NCI-H2196 treated with DMSO at 0.1 percent for 48 hours (cell line): ENCODE measurements around the gene JAK1.

Experiments
- DNase-seq: peaks from one replicate; lab custom pipeline; 2025; ENCODE audit not compliant: unreplicated experiment; lab: John Stamatoyannopoulos, UW

Gene JAK1

DNA sequence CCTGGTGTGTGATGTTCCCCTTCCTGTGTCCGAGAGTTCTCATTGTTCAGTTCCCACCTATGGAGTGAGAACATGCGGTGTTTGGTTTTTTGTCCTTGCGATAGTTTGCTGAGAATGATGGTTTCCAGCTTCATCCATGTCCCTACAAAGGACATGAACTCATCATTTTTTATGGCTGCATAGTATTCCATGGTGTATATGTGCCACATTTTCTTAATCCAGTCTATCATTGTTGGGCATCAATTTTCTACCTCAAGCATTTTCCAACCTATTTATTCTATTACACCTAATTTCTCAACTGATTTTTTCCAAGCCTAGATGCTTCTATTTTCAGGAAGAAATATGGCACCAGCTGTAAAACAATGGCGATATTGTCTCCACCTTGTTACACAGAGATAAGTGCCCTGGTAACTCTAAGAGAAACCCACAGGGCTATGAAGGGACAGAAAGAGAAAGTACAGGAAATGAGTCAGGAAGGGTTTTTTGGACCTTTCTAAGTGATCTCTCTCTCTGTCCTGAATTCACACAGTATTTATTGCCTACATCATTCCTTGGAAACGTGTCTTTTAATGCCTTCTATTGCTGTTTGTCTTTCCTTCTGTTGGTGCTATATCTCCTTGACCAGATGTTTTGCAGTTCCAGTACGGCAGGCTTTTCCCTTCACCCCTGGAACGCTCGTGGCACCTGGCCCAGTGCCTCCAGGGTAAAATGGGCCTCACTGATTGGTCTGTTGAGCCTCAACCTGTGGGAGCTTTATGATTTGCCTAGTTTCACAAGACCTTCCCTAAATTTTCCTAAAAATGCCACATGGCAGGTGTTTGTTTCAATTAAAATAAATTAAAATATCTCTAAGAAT lies 14.6 kb upstream of the JAK1 start:
- no peak for DNase-seq

DNA sequence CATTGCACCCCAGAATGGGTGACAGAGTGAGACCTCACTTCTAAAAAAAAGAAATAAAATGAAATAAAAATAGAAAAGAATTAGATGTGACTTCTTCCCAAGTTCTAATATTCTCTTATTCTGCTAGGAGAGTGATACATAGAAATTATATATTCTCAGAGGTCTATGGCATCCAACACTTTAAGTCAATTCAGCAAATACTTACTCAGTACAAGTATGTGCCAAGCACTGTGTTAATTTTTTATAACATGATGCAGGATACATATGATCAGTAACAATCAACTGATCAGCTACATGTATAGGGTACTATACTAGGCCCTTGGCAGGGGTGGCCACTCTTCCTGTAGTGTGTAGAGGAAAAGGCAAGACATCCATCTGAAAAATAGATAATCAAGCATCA lies 13.0 kb upstream of the JAK1 start:
- DNase-seq = no peak

DNA sequence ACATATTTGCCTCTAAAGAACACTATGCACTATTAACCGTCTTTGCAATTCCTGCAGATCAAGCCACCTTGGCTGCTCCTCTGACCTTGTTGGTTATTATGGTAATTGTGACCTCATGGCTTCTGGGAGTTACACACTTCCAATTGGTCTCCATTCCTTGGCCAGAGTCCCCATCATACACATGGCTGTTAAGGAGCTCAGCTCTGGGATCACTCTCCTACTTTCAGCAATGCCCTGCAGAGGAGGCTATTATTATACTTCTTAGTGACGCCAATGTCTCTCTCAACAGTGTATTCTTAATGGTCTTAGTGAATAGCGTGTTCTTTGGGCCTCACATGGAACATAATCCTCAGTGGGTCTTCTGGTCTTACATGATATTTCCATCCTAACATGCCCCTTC lies 10.0 kb upstream of the JAK1 start:
- no peak for DNase-seq

DNA sequence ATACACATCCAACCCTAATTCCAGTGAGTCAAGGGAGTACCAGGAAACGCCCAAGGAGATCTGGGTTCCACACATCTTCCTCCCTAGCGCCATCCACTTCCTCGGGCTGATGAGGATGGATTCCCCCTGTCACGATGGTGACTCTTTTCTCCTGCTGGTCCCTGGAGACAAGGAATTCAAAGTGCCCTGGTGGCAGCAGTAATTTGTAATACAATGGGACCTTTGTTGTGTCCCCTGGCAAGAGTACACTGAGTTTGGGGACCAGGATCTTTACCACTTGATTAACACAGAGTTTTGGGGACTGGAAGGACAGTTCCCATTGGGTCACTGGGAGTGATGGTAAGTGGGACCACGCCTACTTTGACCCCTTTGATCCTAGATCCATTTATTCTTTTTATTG lies 9.4 kb upstream of the JAK1 start:
- no peak for DNase-seq

DNA sequence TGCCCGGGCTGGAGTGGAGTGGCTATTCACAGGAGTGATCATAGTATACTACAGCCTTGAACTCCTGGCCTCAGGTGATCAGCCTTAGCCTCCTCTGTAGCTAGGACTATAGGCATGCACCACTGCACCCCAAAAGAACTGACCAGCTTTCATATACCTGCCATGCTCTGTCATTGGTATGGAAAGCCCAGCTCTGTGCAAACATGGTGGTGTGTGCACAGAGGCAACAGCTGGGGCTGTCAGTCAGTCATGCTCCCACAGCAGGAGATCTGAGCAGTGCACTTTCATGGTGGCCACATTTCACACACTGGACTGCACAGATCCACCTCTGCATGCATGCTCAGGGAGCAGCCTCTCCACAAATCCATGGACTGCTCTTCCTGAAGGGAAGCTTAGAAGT lies 8.8 kb upstream of the JAK1 start:
- no peak for DNase-seq

DNA sequence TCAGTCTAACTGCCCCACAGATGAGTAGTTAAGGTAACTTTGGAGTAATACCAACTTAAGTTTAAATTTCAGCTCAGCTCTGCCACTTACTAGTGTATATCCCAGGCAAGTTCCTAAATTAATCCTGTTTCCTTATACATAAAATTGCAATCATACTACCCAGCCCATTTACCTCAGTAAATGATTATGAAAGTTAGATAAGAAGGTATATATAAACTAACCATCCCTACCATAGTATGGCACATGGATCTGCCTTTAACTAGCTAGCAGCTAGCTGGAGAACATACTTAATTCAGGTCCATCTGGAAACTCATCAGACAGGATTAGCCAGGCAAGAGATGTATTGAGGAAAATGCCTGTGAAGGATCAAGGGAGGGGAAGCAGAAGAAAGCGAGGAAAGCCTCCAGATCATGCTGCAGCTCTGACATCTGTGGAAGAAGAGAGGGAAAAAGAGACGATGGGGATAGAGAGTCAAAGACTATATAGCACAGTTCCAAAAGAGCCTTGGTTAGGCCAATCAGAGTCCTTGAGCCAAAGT lies 8.0 kb upstream of the JAK1 start:
- no peak for DNase-seq

DNA sequence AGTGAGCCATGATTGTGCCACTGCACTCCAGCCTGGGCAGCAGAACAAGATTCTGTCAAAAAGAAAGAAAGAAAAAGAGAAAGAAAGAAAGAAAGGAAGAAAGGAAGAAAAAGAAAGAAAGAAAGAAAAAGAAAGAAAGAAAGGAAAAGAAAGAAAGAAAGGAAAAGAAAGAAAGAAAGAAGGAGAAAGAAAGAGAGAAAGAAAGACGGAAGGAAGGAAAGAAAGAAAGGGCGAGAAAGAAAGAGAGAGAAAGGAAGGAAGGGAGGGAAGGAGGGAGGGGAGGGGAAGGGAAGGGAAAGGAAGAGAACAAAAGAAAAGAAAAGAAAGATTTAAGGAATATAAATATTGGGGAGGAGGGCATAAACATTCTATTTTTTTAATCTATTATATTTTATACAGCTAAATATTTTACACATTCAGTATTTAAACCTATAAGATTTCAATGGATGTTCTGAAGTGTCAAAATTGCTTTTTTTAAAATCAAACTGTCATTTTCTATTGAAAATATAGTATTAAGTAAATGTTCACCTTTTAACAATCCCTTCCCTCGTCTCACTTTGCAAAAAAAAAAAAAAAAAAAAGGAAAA lies 6.8 kb upstream of the JAK1 start:
- no peak for DNase-seq

DNA sequence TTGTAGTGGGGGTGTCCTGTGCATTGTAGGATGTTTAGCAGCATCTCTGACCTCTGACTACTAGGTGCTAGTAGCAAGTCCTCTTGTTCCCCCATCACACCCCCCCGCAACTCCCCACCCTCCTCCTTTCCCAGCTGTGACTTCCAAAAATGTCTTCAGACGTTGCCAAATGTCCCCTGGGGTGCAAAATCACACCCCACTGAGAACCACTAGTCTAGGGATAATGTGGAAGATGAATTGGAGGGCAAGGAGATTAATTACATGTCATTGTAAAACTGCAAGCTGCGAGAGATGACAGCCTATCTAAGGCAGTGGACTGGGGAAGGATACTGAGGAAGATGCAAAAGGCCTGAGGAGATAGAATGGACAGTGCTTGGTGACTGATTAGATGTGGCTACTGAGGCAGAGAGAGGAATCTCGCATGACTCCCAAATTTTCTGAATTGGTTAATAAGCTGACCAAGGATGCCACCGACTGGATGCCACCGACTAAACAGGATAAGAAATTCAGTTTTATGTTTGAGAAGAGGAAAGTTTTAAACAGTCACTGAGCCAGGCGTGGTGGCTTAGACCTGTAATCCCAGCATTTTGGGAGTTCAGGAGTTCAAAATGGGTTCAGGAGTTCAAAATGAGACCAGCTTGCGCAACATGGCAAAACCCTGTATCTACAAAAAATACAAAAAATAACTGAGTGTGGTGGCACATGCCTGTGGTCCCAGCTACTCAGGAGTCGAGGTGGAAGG lies 3.1 kb upstream of the JAK1 start:
- no peak for DNase-seq

DNA sequence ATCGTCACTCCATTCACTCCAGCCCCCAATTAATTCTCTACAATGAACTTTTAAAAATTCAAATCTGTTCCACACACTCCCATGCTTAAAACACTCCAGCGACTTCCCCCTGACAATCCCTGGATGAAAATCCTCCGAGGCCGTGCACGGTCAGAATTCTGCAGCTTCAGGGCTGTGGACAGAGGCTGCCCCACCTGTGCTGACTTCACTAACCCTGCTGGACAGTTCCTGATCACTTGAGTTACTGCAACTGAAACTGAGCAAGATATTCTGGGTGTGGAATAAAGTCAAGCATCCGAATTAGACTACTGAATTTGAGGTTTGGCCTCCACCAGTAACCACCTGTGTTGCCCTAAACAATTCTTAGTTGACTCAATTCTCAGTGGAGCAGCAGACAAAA lies 1.0 kb upstream of the JAK1 start:
- no peak for DNase-seq

DNA sequence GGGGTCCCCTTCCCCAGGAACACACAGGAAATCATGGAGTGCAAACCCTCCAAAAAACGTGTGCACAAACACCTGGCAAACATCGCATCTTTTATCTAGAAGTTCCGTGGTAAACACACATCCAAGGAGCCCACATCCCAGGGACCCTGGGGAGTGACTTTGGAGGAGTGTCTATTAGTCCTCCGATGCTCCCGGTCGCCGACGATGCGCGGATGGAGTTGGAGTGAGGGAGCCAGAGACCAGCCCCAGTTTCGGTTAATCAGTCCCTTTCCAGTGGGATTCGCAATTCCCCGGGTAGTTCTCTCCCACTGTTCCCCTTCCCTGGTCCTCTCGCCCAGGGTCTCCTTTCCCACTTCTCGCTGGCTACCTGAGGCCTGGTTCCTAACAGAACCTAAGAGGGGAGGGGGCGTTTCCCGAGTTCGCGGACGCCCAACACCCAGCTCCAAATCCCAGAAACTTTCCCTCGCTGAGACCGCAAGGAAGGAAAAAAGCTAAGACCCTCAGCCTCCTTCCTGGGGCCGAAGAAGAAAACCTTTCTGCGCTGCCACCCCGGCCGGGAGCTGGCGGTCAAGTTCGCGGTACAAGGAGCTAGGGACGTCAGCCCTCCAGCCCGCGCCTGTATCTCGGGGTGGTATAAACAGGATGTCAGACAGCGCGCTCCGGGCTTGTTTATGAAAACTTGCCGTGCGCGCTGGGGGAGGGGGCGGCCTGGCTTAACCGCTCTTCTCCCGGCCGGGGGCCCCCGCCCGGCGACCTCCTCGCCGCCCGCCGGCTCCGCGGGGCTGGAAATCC lies 787 bp downstream of the JAK1 start:
- DNase-seq = no peak

DNA sequence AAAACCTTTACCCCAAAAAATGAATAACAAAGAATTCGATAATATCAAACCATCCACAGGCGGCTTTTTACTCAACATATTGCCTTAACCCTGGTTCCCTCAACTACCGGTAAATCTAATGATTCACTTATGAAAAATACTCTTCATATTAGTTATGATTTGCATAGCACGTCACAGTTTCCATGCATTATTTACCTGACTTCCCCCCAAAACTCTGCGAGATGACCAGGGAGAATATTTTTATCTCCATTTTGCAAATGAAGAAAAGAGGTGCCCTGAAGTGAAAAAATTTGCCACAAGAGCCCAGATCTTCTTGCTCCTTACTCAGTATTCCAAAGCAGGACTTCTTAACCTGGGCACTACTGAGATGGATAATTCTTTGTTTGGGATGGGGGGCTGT lies 2.9 kb downstream of the JAK1 start:
- no peak for DNase-seq

DNA sequence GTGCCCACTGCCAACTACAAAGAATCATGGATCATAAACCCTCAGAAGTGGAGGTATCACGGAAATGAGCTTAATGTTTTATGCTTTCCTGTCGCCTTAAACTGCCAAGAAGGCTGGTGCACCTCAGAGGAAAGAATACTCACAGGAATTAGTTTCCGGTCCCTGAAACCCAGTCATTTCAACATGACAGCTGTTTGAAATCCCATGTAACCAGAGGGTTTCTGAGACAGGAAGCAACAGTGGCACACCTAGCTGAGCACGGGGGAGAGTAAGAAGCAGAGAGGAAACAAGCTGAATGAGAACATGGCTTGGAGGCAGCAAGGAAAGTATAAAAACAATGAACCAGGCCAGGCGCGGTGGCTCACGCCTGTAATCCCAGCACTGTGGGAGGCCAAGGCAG lies 3.9 kb downstream of the JAK1 start:
- DNase-seq = no peak

DNA sequence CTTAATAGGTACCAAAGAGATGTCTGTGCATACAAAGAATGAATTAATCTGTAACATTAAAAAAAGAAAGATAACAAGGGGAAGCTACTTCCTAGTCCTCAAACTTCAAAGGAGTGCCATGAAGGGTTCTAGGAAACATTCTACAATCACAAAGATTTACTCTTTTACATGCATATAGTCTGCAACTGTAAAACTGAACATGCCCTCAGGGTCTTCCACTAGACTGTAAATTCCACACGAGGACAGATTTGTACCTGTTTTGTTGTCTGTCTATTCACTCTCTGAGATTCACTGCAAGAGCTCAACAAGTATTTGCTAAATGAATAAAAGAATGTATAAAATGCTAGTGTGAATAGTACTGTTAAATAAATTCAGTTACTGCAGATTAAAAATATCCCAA lies 4.4 kb downstream of the JAK1 start:
- no peak for DNase-seq

DNA sequence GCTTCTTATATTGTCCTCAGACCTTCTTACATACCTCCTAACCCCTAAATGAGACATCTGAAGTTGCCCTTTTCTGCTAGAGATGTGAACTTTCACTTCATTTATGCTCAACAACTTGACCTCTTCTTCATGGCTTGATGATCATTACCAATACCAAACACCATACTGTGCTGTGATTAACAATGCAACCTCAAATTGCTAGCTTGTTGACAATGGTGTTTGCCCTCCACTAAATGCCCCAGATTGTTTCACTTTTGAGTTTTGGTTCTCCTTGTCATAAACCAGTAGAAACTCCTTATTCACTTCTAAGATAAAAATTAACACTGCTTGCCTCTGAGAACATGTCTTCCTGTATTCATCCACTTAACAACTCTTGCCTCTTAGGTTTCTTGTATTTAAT lies 5.6 kb downstream of the JAK1 start:
- no peak for DNase-seq

DNA sequence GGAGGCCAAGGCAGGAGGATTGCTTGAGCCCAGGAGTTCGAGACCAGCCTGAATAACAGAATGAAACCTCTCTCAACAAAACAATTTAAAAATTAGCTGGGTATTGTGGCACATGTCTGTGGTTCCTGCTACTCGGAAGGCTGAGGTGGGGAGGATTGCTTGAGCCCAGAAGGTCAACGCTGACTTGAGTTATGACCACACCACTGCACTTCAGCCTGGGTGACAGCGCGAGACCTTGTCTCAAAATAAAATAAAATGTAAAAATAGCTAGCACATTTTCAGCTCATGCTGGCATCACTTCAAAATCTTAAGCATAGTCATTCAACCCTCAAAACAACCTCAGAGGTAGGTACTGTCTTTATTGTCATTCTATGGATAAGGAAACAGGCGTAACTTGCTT lies 6.4 kb downstream of the JAK1 start:
- DNase-seq = no peak

DNA sequence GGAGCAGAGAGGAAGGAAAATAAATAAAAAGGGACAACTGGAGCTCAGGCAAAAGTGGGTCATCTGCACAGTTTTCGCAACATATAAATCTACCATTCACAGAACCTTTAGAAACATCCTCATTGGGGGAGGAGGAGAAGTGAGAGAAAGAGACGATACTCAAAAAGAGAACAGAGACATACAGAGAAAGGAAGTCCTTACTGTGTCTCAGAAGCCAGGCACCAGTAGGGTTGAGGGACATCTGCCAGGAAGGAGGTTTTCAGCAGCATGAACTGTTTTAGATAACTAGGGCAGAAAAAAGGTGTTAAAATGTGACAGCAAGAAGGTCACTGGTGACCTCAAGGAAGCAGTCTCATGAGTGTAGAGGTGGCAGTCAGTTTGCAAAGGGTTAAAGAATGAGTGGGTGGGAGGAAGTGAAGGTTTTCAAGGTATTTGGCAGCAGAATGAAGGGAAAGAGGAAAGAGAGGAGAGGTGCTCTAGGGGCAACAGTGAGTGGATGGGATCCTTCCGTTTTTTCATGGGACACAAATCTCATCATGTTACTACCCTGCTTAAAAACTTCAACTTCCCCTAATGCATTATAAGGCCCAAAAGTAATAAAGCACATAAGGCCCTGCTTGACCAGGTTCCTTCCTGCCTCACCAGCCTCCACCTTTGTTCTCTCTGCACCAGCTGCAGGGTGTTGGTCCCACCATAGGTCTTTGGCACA lies 9.5 kb downstream of the JAK1 start:
- no peak for DNase-seq

DNA sequence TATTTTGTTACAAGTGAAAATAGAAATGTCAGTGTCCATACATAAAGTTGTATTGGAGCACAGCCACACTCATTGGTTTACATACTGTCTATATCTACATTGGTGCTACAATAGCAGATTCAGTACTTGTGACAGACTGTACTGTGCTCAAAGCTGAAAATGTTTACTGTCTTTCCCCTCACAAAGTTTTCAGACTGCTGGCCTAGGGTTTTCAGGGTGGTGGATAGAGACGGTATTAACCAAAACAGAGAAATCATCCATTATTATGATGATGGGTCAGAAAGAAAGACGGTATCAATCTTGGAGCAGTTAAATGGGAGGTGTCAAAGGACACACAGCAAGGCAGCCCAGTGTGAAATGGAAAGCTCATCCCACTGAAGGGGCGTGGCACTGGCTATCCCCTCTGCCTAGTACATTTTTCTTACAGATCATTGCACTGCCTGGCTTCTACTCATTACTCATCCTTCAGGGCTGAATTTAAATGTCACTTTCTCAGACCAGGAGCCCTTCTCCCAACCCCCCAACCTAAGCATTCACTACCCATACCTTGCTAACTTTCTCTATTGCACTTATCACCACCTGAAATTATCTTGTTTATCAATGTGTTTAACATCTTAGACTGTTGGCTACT lies 10.2 kb downstream of the JAK1 start:
- DNase-seq = no peak

DNA sequence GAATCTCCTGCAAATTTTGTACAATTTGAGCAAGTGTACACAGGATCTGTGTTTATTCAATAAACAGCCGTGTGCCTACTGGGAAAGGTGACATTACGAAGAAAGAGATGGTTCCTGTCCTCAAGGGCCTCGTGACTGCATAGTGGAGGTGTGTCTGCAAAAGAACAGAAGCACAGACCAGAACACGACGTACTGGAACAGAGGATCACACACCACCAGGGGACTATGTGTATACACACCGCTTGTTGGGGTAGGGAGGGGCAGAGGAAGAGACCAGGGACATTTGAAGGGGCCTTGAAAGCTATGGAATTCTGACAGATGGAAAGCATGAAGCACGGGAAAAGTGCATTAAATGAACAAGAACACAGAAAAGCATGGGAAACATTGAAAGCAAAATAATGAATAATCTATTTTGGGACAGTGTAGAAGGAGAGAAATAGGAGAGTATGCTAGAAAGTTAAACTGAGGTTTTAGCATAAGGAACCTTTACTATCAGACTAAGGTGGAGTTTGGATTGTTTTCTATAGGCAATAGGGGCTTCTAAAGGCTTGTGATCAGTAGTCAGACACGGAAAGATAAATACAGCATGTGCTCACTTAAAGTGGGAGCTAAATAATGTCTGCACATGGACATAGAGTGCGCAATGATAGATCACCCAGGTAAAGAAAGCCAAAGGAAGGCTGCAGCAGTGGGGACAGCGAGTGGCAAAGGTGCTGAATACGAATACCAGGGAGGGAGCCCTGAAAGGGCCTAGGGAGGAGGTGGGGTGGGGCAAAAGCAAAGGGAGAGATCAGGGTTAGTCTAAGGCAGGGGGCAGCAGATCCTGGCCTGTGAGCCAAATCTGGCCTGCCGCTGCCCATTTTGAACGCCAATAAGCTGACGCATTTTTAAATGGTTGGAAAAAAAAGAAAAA lies 11.0 kb downstream of the JAK1 start:
- no peak for DNase-seq

DNA sequence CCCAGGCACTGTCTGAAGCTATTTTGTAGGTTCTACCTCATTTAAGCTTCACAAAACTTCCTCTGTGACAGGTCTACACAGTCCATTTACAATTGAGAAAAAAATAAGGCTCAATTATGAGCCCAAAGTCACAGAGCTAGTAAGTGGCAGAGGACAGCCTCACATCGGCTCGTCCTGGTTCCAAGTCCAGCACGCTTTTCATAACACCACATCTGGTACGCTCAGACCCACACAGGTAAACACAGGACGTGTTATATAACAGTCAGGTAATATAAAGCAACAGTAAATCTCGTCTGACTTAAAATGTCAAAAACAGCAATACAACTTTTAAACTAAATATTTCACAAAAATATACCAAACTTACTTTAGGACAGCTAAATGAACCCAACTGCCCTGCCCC lies 13.1 kb downstream of the JAK1 start:
- no peak for DNase-seq
